Measurements from ENCODE around the gene POLA2.

- TF ChIP-seq CTCF (IDR thresholded peaks at IDR 0.05) (no peak), POLR2AphosphoS5 (IDR thresholded peaks at IDR 0.05) (no peak), POLR2A (IDR thresholded peaks at IDR 0.05) (no peak), EP300 (IDR thresholded peaks at IDR 0.05) (no peak)
Observed at GRCh38 chr11:65307298-65308229, 45.8 kb downstream of the POLA2 start.
